Esophagus muscularis mucosa (tissue), 4 donors: Measurements from ENCODE around the gene MTNR1B. TPM values are rescaled to one million over a fixed set of nuclear protein-coding genes. Genes with fewer than 3 reads are reported as not detected.

Experiments
- DNase-seq: peaks from one replicate; pipeline ENCODE4 v3.0.0-alpha.2; 2017; ENCODE audit errors: extremely low spot score
- H3K27ac ChIP-seq, 4 donors: fragments of 200-600 bp; sonication (generic); replicated peaks in 1 of 4; 1 replicate in 3 of 4; 2 replicates in 1 of 4; pipeline ENCODE4 v1.5.1; 2016 to 2019; ENCODE audit warnings: mild to moderate bottlenecking in 1 of 4
- H3K27me3 ChIP-seq, 4 donors: fragments of 200-600 bp; sonication (generic); one replicate each; pipeline versions ENCODE4 v1.5.1 to v1.6.0; 2016 to 2019
- H3K36me3 ChIP-seq, 4 donors: fragments of 200-600 bp; sonication (generic); one replicate each; pipeline ENCODE4 v1.5.1; 2016 to 2019
- H3K4me1 ChIP-seq, 4 donors: fragments of 200-600 bp; sonication (generic); one replicate each; pipeline ENCODE4 v1.5.1; 2016 to 2019
- H3K4me3 ChIP-seq, 4 donors: fragments of 200-600 bp; sonication (generic); 1 replicate in 2 of 4; 2 replicates in 2 of 4; pipeline ENCODE4 v1.5.1; 2016 to 2019; ENCODE audit warnings: mild to moderate bottlenecking in 4 of 4, moderate library complexity in 1 of 4
- H3K9me3 ChIP-seq, 4 donors: fragments of 200-600 bp; sonication (generic); 1 replicate in 3 of 4; 2 replicates in 1 of 4; pipeline ENCODE4 v1.5.1; 2016 to 2019
- CTCF ChIP-seq, 3 experiments: fragments of 200-600 bp in 2 of 3; fragments of 450-650 bp in 1 of 3; sonication (generic) in 2 of 3; IDR thresholded peaks; one replicate each; pipeline ENCODE4 v1.5.1; 2017 to 2019; ENCODE audit warnings: antibody characterized with exemption in 3 of 3, mild to moderate bottlenecking in 2 of 3, moderate library complexity in 1 of 3
- EP300 ChIP-seq: sonication (generic); formaldehyde crosslinking; IDR thresholded peaks from one replicate; pipeline ENCODE4 v1.6.1; 2017; ENCODE audit warnings: antibody characterized with exemption
- POLR2A ChIP-seq: fragments of 450-650 bp; IDR thresholded peaks from one replicate; pipeline ENCODE4 v1.6.1; 2017; ENCODE audit warnings: antibody characterized with exemption, moderate library complexity, mild to moderate bottlenecking, low read depth
- POLR2AphosphoS5 ChIP-seq, 2 donors: sonication (generic); formaldehyde crosslinking; IDR thresholded peaks; one replicate each; pipeline ENCODE4 v1.6.1; 2017; ENCODE audit warnings: antibody characterized with exemption in 2 of 2
- WGBS: methylation state at CpG from one replicate; pipeline ENCODE4 v1.1.5; 2018; 5-methylcytosine and 5-hydroxymethylcytosine counted together
- intact Hi-C: fragments of 100-400 bp; cut with DNase I; formaldehyde crosslinking; loops from one replicate; pipeline ENCODE4 v1.15.1; 2023
- total RNA-seq, 4 donors: library from RNA; depleted of rRNA; stranded (reverse); fragments of >200 nt; gene quantifications; one replicate each; pipeline versions ENCODE4 v1.1.0 to v1.2.1, GENCODE V29; 2016

The MTNR1B gene
- total RNA-seq, 4 donors from 2014 or later = not detected

DNA sequence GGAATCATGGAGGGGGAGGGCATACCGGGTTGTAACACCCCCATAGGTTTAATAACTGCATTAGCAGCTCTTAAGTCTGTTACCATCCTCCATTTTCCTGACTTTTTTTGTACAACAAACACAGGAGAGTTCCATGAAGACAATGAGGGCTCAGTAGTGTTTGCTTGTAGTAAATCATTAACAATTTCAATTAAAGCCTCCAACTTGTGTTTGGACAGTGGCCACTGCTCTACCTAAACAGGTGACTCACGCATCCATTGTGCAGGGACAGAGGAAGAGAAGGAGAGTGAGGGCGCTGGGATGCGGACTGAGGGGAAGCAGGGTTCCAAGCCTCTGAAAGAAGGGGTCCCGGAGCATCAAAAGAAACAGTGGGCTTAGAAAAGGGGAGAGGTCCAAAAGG, 21.3 kb upstream of the MTNR1B start:
- H3K4me3 ChIP-seq = no peak overlapping the region
- peaks cover 0 to 8% (median 3%) of the 10 kb centered on the region in 4 donors for H3K9me3 ChIP-seq
- TF ChIP-seq POLR2A (no peak), EP300 (no peak), POLR2AphosphoS5 (IDR thresholded peaks at IDR 0.05) (no peak), CTCF (IDR thresholded peaks at IDR 0.05) (no peak)
- no peaks in the 10 kb centered on the region for H3K36me3 ChIP-seq
- no peak overlapping the region for H3K27ac ChIP-seq
- 90% methylated on average over 5 of the region's 5 CpGs for WGBS
- no peaks in the 10 kb centered on the region for H3K27me3 ChIP-seq
- DNase-seq = no peak
- H3K4me1 ChIP-seq = no peaks in the 10 kb centered on the region
- intact Hi-C loops = loop anchor here (10.0 kb wide), 1 partner anchor 277 kb away; no protein-coding TSS in a partner anchor

- no peak for DNase-seq
- peaks cover 0 to 8% (median 3%) of the 10 kb centered on the region in 4 donors for H3K9me3 ChIP-seq
- TF ChIP-seq CTCF (IDR thresholded peaks at IDR 0.05) = no peak
- TF ChIP-seq POLR2A = no peak
- no peak for TF ChIP-seq EP300
- no peak for TF ChIP-seq POLR2AphosphoS5 (IDR thresholded peaks at IDR 0.05)
- no peak overlapping the region for H3K4me3 ChIP-seq
- H3K27me3 ChIP-seq = no peaks in the 10 kb centered on the region
- H3K27ac ChIP-seq = no peak overlapping the region
- intact Hi-C loops = no loop called here
- no peaks in the 10 kb centered on the region for H3K36me3 ChIP-seq
- H3K4me1 ChIP-seq = no peaks in the 10 kb centered on the region
- 85% methylated on average over 5 of the region's 5 CpGs for WGBS
These were observed 15.4 kb upstream of the MTNR1B start for GRCh38 chr11:92954003-92954402.

DNA sequence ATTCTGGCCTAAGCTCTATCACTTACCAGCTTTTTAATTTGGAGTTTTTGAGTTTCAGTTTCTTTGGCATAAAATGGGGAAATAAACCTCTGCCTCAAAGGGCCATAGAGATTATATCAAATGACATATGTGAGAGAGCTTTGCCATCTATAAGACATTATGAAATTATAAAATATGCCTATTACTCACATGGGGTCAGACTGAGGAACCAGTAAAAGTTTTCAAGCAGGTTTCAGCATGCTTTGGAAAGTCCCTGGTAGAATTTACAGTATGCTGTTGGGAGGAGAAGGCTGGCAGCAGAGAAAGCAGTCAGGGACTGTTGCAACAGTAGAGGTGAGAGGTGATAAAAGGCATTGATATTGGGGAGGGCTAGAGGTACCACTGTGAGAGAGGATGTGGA, 13.6 kb upstream of the MTNR1B start:
- Histone ChIP-seq H3K36me3 (no peaks in the 10 kb centered on the region), H3K27me3 (no peaks in the 10 kb centered on the region), H3K4me1 (no peaks in the 10 kb centered on the region), H3K9me3 (no peaks in the 10 kb centered on the region), H3K27ac (no peak overlapping the region), H3K4me3 (no peak overlapping the region)
- DNase-seq = no peak
- intact Hi-C loops = no loop called here
- TF ChIP-seq CTCF (IDR thresholded peaks at IDR 0.05) = no peak
- TF ChIP-seq POLR2AphosphoS5 (IDR thresholded peaks at IDR 0.05) = no peak
- TF ChIP-seq EP300 = no peak
- TF ChIP-seq POLR2A = no peak

GRCh38 chr11:92960886-92961285, 8.6 kb upstream of the MTNR1B start:
- H3K4me3 ChIP-seq = no peak overlapping the region
- H3K27me3 ChIP-seq = peaks cover 0 to 7% (median 0%) of the 10 kb centered on the region in 4 donors
- no peak overlapping the region for H3K27ac ChIP-seq
- no peaks in the 10 kb centered on the region for H3K9me3 ChIP-seq
- H3K4me1 ChIP-seq = no peaks in the 10 kb centered on the region
- TF ChIP-seq POLR2A (no peak), POLR2AphosphoS5 (IDR thresholded peaks at IDR 0.05) (no peak), CTCF (IDR thresholded peaks at IDR 0.05) (no peak), EP300 (no peak)
- WGBS = 72% methylated on average over 1 of the region's 1 CpG
- intact Hi-C loops = no loop called here
- no peaks in the 10 kb centered on the region for H3K36me3 ChIP-seq
- DNase-seq = no peak

DNA sequence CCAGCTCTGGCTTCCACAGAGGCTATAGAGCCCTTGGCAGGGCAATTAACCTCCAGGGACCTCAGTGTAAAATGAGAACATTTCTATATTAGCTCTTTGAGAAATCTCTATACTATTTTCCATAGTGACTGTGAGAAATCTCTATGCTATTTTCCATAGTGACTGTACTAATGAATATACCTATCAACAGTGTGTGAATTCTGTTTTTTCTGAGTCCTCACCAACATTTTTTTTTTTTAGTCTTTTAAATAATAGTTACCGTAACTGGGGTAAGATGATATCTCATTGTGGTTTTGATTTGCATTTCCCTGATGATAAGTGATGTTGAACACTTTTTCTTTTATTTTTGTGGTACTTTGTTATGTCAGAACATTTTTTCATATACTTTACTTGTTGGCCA, 7.0 kb upstream of the MTNR1B start:
- H3K27me3 ChIP-seq = peaks cover 0 to 7% (median 0%) of the 10 kb centered on the region in 4 donors
- intact Hi-C loops = no loop called here
- TF ChIP-seq POLR2A (no peak), POLR2AphosphoS5 (IDR thresholded peaks at IDR 0.05) (no peak), EP300 (no peak), CTCF (IDR thresholded peaks at IDR 0.05) (no peak)
- WGBS = 74% methylated on average over 1 of the region's 1 CpG
- no peaks in the 10 kb centered on the region for H3K9me3 ChIP-seq
- H3K27ac ChIP-seq = no peak overlapping the region
- no peaks in the 10 kb centered on the region for H3K36me3 ChIP-seq
- DNase-seq = no peak
- H3K4me1 ChIP-seq = no peaks in the 10 kb centered on the region
- no peak overlapping the region for H3K4me3 ChIP-seq
